GM19455 (cell line): ENCODE measurements around the gene DNM3.
A peak's percentile ranks its signal among the peaks of the same experiment; 100 is the strongest.
"Not testable (repeated sequence)": the region's sequence is repeated elsewhere in the genome, so short reads cannot be mapped to it uniquely, and the experiment has no call there.

ENCODE experiments used
- ATAC-seq: cut with Tn5 transposase; IDR thresholded peaks from one replicate; pipeline ENCODE4 v1.9.1; 2021; ENCODE audit not compliant: unreplicated experiment

DNM3 gene

DNA sequence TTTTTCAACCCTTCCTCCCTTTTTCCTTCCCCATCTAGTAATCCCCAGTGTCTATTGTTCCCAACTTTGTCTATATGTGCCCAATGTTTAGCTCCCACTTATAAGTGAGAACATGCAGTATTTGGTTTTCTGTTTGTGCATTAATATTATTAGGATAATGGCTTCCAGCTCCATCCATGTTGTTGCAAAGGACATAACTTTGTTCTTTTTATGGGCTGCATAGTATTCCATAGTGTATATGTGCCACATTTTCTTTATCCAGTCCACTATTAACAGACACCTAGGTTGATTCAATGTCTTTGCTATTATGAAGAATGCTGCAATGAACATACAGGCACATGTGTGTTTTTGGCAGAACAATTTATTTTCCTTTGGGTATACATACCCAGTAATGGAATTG lies 458.2 kb downstream of the DNM3 start:
- ATAC-seq, result no peak

DNA sequence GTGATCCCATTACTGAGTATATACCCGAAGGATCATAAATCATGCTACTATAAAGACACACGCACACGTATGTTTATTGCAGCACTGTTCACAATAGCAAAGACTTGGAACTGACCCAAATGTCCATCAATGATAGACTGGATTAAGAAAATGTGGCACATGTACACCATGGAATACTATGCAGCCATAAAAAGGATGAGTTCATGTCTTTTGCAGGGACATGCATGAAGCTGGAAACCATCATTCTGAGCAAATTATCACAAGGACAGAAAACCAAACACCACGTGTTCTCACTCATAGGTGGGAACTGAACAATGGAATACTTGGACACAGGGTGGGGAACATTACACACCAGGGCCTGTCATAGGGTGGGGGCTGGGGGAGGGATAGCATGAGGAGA lies 466.2 kb downstream of the DNM3 start:
- not testable (repeated sequence) for ATAC-seq

DNA sequence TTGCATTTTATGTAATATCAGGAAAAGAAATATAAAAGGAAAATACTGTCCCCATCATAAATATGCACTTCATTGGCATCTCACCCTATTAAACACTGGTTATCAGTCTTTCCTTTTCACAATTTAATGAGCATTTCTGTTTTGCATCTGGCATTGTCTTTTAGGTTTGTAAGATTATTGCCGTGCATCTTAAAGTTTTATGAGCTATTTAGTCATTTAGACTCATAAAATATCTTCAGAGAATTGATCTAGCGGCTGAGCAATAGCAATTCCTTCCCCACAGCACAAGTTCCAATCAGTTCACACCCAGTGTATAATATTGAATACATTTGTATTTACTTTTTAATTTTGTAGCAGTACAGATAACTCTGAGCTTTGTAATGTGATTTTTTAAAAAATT lies 466.8 kb downstream of the DNM3 start:
- no peak for ATAC-seq

DNA sequence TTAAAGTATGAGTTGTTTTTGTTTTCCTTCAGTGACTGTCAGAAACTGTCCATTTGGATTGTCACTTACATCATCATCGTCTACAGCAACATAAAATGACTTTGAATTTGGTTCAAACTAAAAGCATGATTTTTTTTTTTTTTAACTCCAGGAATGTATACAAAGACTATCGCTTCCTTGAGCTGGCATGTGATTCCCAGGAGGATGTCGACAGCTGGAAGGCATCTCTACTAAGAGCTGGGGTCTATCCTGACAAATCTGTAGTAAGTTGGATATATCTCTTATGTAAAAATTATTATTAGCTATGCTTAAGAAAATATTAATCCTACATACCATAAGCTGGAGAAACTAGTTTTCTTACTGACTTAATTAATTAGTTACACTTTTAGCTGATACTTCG lies 467.3 kb downstream of the DNM3 start:
- no peak for ATAC-seq

DNA sequence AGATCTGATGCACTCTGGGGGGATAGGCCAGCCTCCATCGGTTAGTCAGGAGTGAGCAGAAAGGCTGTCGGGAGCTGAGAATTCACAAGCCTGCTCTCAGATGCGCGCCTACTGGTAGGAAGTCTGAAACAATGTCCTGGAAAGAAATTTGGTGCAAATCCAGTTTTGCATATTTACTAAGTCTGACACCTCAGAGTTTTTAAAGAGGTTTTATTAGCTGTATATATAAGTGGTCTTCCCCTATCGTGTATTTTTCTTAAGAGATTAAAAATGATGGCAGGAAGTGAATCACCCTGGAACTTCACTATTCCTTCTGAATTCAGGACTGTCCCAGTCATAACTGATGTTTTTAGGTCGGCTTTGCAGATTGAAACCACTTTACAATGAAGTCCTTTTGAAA lies 479.4 kb downstream of the DNM3 start:
- no peak for ATAC-seq

DNA sequence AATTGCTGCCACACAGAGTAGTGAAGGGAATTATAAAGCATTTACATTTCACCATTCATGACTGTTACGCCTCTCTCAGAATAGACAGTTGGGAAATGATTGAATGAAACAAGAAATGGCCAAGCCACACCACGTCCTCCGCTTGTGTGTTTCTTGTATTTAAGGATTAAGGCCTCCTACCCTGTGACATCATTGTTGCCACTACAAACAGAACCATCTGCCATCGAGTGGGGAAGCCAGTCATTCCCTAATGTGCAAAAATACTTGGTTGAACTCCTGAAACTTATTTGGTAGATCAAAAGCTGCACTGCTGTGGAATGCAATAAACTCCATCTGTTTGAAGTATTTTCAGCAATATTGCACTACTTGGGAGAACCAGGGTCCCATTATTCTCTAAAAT lies 480.2 kb downstream of the DNM3 start:
- ATAC-seq, result no peak

DNA sequence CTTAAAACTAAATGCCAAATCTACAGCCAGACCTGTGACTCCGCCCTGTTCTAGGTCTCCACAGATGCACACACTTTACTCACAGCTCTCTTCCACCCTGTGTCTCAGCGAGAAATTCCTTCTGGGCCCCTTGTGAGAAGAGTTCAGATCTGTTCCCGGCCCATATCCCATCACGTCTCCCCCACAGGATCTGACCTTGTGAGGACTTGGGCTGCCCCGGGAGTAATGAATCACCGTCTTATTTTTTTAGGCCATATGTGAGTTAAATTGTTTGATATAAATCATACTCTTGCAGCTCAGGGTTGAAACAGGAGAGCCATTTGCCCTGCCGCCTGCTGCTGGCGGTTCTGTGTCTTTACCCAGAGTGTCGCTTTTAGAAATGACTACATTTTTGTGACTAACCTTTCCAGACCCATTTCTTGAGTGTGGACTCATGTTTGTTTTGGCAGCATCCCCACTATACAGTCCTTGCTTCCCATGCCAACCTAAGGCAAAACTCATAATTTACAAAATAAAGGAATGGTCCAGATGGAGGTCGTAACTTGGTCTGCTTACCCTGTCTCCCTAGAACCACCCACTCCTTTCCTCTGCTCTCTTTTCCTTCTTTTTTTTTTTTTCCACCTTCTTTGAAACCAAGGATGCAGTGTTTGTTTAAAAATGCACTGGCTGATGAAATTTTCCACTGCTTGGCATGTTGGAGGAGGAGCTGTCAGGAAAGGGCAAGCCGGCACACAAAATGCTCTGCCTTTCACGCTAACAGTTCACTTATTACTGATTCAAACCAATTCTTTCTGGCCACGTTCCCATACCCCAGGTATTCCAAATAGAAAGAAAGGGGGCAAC lies 481.1 kb downstream of the DNM3 start:
- ATAC-seq, result no peak

DNA sequence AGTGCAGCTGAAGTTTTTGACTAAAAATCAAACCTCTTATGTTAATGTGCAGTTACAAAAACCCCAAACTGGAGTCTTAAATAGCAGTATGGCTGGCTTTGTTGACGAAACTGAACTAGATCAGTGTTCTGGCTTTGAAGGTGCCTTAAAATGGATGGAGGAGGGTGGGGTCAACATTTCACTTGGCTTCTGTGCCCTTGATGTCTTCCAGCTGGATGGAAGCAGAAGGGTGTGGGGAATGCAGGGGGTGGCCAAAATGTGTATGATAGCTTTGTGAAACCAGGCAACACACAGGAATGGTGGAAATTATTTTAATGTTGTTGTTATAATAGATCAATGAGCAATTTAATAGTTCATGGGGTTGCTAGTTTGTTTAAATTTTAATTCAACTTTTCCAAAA lies 482.4 kb downstream of the DNM3 start:
- ATAC-seq, result no peak

DNA sequence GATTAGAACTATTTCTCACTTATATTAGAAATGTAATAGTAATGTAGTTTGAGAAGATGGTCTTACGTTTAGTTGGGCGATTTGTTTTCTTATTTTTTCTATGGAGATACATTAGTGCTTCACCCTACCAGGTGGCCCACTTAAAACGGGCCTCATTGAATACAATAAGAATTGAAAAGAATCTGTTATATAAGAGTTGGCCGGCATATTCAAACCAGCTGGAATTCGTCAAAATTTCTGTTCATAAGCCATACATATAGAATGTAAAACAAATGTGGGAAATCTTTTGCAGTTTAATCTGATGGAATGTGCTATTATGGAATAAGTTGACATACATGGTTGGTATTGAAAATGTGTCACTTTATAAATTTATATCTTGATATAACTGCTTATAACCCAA lies 482.8 kb downstream of the DNM3 start:
- no peak for ATAC-seq

DNA sequence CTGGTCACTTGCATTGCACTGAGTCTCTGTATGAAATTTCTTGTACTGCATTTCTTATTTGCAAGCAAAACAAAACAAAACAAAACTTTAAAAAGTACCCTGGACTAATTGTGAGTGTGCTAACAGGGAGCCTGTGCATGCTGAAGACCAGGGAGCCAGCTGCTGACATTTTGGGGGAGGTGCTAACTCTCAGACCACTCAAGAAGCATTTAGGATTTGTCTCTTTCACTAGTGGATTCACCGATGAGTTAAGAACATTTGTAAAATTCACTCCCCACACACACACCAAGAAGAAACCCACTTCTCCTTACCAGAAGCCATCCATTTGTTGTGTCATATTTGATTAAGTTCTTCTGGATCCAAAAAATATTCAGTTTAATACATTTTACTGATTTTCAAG lies 483.5 kb downstream of the DNM3 start:
- ATAC-seq, result no peak

DNA sequence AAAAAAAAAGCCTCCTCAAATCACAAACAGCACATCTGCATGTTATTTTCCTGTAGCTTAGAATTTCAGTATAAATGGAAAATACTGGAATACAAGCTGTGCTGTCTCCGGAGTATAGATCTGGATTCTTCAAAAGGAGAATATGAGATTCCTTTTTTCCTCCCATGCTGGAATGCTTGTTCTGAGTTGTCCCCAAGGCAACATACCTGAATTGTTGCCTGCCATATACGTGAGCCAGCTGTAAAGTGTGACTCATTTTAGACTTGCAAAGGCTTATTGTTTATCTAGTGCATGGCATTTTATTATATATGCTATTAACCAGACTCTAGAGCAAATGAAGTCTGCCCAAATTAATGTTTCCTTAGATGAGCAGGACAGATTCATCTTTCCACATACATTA lies 484.2 kb downstream of the DNM3 start:
- ATAC-seq, result no peak

DNA sequence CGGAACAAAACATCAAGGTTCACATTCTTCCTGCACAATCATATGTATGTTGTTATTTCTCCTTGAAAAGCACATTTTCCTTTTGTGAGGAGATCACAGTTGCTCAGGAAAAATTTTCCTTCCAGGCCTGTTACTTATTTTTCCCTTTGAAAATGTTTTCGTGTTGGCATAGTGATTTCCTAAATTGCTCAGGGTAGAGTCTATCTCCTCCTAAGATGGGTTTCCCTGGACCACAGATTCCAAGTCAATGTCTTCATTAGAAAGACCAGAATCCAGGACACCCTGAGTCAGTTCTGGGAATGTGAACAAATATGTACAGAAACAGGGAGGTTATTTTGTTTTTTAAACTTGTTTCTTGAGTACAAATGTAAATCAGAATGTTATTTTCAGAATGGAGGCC lies 484.8 kb downstream of the DNM3 start:
- ATAC-seq, result no peak

DNA sequence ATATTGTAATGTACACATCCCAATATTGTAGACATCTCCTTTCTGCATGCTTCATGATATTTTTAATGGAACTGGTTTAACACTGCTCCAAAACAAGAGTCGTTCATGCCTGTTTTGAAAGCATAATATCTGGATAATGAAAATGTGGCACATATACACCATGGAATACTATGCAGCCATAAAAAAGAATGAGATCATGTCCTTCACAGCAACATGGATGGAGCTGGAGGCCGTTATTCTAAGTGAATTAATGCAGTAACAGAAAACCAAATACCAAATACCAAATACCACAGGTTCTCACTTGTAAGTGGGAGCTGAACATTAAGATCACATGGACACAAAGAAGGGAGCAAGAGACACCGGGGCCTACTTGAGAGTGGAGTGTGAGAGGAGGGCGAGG lies 487.0 kb downstream of the DNM3 start:
- no peak for ATAC-seq

DNA sequence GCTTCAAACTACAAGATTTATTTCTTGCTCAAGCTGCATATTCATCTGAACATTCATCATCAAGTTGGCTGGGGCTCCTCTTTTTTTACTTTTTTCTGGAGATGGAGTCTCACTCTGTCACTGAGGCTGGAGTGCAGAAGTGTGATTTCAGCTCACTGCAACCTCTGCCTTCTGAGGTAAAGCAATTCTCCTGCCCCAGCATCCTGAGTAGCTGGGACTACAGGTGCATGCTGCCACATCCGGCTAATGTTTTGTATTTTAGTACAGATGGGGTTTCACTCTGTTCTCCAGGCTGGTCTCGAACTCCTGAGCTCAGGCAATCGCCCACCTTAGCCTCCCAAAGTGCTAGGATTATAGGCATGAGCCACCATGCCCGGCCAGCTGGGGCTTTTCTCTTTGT lies 490.9 kb downstream of the DNM3 start:
- ATAC-seq, result no peak

DNA sequence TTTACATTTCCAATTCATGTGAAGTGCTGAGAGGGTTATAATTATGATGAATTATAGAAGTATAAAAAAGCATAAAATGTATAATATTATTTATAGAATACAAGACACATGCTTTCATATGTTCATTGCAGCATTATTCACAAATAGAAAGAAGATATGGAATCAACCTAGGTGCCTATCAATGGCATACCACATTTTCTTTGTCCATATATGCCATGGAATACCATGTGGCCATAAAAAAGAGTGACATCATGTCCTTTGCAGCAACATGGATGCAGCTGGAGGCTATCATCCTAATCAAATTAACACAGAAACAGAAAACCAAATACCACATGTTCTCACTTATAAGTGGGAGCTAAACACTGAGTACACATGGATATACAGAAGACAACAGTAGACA lies 494.1 kb downstream of the DNM3 start:
- no peak for ATAC-seq

DNA sequence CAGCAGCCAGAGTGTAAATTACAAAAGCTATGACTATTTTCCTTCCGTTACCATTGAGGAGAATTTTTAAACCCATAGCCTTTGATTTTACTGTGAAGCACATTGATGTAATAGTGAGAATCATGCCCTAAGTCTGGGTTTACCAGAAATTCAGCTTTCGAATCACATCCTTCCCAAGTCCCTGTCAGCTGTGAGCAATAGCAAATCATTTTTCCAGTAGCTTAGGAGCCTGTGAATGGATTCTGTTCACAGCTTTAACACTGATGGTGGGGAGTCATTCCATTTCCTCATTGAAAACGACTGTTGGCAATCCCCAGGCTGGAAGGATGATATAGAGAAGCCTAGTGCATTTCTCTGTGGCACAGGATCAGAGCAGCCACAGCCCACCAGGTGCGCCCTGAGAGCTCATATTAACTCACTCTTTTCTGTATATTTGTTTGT lies 497.0 kb downstream of the DNM3 start:
- ATAC-seq, result peak; percentile 37

DNA sequence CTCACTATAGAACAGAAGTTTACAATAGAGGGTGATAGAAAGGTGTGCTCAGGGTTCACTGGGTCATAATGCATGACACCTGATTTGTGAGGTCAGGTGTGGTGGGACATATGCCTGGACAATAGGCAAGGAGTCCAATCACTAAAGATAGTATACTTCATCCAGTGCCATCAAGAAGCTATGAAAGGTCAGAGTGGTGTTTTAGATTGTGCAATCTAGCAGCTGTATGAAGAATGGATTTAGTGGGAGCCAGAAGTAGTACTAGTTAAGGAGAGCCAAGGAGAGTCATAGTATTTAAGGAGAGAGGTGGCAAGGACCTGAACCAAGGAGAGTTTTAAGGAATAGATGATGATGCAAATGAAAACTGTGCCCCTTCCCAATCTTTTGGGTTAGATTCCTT lies 498.5 kb downstream of the DNM3 start:
- ATAC-seq, result no peak

DNA sequence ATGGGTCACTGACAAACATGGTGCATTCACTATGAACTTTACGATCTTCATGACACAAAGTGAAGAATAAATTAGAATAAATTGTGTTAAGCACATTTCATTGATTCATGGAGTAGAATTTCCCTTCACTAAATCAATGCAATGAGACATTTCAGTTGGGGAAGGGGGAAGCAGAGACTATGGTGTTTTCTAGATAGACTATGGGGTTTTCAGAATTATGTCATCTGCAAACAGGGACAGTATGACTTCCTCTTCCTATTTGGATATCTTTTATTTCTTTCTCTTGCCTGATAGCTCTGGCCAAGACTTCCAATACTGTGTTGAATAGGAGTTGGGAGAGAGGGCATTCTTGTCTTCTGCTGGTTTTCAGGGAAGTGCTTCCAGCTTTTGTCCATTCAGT lies 499.2 kb downstream of the DNM3 start:
- no peak for ATAC-seq

DNA sequence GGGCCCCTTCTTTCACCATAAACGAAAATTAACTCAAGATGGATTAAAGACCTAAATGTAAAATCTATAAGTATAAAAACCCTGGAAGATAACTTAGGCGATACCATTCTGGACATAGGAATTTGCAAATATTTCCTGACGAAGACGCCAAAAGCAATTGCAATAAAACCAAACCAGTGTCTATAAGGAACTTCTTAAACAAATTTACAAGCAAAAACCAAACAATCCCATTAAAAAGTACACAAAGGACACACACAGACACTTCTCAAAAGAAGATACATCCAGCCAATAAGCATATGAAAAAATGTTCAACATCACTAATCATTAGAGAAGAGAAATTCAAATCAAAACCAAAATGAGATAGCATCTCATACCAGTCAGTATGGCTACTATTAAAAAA lies 500.4 kb downstream of the DNM3 start:
- ATAC-seq, result no peak

DNA sequence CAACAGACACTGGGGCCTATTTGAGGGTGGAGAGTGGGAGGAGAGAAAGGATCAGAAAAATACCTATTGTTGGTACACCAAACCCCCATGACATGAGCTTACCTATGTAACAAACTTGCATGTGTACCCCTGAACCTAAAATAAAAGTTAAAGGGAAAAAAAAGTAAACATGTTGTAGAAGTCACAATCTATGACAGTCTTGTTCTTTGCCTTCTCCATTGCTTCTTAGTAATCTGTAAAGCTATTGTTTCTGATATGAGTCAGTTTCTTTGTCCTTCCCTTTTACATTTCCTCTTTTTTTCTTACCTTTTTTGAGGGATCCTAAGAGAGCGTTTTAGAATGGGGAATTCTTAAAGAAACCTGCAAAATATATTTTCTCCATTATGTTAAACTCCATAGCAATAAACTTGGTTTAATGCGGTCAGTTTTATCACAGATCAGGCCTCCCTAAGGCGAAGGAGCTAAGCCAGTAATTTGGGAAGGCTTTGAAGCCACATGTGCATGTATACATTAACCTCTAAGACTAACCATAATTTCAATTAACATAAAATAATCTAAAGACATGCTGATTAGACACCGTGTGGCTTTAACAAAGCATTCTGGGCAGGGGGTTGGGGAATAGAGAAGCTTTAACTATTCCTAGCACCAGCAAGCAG lies 501.4 kb downstream of the DNM3 start:
- peak; percentile 41 for ATAC-seq

DNA sequence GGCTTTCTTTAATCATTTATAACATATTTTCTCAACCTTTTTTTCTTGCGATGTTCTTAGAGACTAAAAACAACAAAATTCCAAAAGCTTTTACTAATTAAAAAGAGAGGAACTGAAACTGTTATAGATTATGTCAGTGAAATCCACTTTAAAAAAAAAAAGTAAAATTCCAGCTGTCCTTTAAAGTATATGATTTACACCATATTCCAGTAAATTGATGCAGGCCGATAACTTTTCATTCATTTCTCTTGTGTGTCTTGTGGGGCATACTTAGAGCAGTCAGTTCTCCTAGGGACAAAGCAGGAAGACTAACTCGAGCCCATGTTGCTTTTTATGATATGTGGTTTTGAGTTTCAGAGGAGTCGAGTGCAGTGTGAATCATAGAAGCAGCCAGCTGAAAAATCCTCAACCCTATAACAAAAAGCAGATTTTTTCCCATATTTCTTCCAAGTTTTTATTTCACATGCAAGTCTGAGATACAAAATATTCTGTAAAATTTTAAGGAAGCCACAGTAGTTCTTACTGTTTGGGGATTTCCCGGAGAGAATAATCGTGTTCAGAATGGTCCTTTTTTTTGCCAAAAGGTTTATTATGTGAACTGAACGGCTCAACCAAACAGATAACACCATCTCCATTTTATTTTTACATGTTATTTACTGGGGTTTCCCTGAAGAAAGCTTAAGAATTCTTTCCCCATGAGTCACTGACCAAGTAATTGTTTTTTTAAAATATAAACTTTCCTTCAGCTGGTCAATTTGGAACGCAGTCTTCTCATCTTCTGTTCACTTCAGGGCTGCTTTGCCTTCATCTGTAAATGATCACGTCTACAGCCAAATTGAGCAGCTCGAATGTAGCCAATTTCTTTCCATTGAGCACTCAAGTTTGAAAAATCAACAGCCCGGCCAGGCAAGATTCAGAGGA lies 502.2 kb downstream of the DNM3 start:
- no peak for ATAC-seq

DNA sequence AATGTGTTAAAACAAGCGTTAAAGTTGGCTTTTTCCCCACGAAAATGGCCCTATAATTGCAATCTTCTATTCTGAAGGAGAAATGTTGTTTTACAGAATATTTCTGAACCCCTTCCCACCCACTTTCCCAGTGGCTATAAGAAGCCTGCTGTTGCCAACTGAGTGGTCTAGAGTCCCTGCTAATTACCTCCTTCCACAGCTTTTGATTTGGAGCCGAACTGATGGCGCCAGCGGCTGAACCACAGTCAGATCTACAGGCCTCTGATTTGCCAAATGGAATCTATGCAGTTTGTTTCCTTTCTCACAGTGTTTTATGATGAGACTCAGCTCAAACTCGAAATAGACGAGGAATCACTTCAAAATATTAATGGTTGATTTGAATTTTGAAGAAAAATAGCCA lies 503.1 kb downstream of the DNM3 start:
- no peak for ATAC-seq
